SK-N-SH treated with all-trans-retinoic acid at 6 μM for 48 hours (cell line): ENCODE measurements around the gene ZNF441.

Experiments used
- ISL1 ChIP-seq: fragments of 250-450 bp; sonication (Bioruptor Pico); IDR thresholded peaks from 2 replicates; pipeline ENCODE4 v2.1.2; 2022; ENCODE audit warnings: mild to moderate bottlenecking, moderate library complexity
- SNAI2 ChIP-seq: fragments of 250-450 bp; sonication (Bioruptor Pico); IDR thresholded peaks from 2 replicates; pipeline ENCODE4 v1.5.0; 2020; ENCODE audit warnings: mild to moderate bottlenecking, moderate library complexity

GRCh38 chr19:11767633-11768133 lies 883 bp downstream of the ZNF441 start:
- no peak for TF ChIP-seq SNAI2 (CRISPR knock-in tag)
- no peak for TF ChIP-seq ISL1 (CRISPR knock-in tag)
